GM19099 (cell line): ENCODE results near the gene SARS1.

Experiments
- POLR2A ChIP-seq: IDR thresholded peaks from 3 replicates; pipeline ENCODE4 v1.6.1; 2011; ENCODE audit warnings: low read depth; ENCODE audit not compliant: insufficient read length; ENCODE audit errors: extremely low read depth

The SARS1 gene

DNA sequence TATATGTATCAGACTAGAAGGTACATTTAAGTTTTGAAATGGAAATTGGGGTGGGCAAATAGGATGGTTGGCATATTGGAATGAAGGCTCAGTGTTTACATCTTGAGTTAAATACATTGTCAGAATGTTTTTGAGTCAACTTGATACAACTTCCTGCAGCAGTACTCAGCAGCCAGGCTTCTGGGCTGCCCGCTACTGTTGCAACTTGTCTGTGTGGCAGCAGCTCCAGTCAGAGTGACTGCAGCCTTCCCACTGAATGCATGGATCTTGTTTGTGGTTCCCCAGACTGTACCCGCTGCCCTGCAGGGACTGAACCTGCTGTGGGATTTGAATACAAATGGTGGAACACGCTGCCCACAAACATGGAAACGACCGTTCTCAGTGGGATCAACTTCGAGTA is 24.9 kb upstream of the SARS1 start:
- TF ChIP-seq POLR2A, result no peak

DNA sequence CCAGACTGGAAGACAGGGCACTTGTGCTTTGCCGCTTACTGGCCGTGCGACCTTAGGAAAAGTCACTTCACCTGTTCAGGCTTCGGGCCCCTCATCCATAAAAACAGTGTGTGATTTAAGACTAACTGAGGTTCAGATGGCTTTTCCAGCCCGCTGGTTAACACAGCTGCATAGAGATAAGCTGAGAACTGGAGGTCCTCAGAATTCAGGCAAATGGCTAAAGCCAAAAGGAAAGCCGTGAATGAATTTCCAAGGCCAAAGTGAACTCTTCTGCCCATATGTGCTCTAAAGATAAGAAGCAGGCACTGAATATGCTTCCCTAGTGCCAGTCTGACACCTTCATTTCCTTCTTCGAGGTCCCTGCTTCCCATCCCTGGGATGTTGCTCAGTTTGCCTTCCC is 23.5 kb upstream of the SARS1 start:
- no peak for TF ChIP-seq POLR2A

DNA sequence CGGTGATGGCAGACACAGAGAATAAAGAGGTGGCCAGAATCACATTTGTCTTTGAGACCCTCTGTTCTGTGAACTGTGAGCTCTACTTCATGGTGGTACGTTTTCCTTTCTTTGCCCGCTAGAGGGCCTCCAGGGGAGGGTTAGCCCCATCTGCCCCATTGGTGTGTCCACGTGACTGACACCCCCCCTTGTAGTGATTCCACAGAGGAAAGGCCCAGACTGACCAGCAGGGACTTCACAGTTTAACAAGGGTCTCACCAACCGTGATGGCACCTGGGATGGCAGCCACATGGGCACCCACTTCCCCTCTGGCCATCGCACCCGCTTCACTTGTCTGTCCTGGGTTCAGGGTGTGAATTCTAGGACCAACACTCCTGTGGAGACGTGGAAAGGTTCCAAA is 22.3 kb upstream of the SARS1 start:
- no peak for TF ChIP-seq POLR2A

DNA sequence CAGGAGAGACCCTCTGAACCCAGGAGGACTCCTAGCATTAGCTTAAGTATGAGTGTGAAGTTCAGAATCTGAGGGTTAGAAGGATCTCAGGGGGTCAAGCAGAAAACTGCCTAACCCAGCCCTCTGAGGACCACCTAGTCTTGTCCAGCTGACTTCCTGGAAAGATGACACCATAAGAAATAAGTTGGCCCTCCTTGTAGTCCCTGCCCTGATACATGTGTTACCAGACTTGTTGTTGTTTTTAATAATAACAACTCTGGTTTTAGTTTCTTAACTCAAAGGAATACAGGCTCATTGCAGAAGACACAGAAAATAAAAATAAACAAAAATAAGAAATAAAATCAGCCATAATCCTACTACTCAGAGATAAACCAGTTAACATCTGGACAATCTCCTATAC is 21.8 kb upstream of the SARS1 start:
- no peak for TF ChIP-seq POLR2A

DNA sequence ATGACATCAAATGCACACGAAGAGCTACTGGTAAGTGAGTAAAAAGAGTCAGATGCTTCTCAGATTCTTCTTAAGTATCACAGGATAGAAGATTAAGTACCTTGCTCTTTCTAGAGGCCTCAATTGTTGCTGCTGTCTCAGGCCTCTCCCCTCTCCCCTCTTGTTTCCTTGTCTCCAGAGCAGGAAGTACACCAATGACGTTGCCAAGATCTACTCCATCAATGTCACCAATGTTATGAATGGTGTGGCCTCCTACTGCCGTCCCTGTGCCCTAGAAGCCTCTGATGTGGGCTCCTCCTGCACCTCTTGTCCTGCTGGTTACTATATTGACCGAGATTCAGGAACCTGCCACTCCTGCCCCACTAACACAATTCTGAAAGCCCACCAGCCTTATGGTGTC is 21.3 kb upstream of the SARS1 start:
- TF ChIP-seq POLR2A, result no peak

DNA sequence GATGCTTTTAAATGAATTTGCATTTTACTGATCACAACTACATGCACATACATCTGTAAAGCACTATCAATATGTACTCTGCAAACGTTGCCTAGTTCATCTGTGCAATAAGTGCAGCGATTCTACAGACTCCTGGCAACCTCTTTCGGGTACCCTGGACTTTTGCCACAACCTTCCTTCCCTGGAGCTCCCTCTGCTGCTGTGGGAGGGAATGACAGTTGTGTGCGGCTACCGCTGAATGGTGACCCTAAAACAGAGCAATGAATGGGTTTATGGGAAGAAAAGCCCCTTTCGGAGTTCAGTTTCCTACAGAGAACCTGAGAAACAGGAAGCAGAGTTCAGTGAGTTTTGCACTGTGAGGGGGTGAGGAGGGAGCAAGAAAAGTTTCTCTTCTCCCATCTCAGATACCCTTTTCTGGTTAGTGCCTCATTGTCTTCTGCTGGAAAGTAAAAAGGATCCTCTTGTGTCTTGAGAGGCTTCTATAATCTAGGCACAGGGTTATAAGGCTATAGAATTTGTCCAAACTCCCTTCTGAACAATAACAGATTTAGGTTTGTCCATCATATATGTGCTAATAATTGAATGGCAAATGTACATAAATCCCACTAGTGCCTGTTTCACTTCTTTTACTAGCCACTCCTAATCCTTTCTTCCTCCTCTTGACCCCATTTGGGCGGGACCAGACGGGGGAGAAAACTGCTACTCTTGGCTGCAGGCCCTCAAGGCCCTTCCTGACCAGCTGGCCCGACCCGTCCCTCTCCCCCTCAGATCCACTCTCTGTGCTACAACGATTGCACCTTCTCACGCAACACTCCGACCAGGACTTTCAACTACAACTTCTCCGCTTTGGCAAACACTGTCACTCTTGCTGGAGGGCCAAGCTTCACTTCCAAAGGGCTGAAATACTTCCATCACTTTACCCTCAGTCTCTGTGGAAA is 19.8 kb upstream of the SARS1 start:
- no peak for TF ChIP-seq POLR2A

DNA sequence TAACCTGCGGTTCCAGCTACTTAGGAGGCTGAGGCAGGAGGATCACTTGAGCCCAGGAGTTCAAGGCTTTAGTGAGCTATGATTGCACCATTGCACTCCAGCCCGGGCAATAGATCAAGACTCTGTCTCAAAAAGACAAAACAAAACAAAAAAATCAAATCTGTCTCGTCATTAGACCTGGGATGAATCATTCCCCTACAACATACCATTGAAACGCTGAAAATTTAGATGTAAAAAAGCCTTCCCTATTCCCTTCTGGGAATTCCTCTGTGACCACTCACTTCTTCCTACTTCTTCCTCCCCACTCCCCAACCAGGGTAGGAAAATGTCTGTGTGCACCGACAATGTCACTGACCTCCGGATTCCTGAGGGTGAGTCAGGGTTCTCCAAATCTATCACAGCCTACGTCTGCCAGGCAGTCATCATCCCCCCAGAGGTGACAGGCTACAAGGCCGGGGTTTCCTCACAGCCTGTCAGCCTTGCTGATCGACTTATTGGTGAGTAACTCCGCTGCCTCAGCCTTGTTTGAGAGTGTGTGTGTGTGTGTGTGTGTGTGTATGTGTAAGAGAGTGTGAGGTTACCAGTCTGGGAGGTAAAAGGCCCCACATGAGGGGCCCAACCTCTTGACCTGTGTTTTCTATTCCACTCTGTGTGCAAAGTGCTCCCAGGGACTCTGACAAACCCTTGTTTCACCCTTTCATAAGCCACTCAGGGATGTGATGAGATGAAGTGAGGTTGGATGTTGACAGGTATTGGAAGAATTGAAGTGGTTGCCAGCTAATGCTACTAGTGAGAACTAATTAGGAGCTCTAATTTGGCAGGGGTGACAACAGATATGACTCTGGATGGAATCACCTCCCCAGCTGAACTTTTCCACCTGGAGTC is 16.3 kb upstream of the SARS1 start:
- no peak for TF ChIP-seq POLR2A

DNA sequence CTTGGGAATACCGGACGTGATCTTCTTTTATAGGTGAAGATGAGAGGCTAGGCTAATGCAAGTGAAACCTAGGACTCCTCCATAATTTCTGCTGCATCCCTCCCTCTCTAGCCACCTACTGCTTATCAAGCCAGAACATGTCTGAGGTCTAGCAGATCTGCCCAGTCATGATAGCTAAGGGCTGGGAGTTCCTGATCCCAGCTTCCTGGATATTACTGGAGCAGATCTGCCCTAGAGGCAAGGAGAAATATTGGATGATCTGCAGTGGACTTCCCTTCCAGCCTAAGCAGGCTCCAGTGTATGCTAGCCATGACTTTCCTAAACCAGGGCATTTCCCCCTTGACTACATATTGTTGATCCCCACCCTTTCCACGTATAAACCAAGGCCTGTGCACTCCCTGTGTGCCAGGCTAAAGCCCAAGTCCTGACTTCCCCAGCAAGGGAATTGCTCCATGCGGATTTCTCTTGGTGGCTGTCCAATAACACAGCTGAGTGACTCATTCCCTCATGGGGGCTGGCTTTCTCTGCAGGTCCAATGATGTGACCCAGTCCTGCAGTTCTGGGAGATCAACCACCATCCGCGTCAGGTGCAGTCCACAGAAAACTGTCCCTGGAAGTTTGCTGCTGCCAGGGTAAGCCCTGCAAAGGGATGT is 15.5 kb upstream of the SARS1 start:
- no peak for TF ChIP-seq POLR2A

DNA sequence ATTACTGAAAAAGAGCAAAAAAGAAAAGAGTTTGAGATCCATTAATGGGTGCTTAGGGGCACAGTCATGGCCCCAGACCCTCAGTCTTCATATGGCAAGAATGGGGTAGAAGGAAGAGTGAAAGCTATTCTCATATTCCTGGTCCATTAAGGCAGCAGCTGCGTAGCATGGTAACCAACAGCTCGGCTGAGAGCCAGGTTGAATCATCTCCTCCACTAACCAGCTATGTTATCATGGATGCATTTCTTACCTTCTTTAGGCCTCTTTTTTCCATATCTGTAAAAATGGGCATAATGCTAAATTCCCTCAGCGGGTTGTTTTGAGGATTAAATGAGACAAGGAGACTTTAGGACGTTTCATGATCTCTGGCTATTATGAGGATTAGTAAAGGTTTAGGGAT is 15.0 kb upstream of the SARS1 start:
- TF ChIP-seq POLR2A, result no peak

DNA sequence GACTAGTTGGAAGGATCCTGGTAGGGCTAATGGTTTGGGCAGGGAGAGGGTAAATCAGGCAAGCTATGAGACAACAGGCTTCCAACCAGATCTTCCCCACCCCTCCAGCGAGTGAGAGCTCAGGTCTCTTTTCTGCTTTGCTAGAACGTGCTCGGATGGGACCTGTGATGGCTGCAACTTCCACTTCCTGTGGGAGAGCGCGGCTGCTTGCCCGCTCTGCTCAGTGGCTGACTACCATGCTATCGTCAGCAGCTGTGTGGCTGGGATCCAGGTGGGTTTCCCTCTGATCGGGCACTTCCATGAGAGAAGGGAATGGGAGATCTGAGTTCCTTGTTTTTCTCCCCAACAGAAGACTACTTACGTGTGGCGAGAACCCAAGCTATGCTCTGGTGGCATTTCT is 14.0 kb upstream of the SARS1 start:
- no peak for TF ChIP-seq POLR2A

DNA sequence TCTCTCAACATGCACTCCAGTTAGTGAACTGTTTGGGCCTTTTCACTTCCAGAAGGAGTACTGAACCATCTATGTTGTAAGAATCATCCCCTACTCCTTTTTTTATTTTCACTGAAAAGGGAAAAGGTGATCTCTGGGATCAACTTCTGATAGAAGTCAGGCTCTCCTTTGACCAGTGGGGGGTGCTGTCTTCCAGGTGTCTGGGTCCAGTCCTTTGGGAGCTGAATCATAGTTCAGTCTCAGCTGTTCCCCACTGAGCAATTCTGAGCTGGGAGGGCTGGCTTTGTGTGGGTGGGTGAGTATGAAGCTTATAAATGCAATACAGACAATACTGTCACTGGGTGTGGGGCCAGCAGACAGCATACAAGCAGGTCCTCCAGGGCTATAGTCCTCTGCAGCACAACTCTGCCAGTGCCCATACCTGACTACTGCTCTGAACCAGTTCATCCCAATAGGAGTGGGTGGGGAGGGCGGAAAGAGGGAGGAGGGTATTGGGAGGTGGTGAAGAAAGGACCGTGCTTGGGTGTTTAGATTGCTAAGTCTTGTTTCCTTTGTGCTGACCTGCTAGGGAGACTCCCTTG is 12.5 kb upstream of the SARS1 start:
- TF ChIP-seq POLR2A, result no peak

DNA sequence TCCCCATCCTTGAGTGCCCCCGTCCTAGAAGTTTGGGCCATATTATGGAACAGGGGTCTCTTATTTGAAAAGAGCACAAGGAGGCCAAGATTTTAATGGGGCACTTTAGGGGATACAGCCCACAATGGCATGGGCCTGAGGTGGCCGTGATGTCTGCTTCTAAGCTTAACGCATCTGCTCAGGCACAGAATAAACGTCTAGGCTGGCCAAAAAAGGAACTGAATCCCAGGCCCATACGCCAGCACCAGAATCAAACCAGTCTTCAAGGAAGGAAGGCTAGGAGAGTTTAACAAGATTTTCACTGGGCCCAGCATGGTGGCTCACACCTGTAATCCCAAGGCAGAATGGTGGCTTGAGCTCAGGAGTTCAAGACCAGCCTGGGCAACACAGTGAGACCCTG is 9.2 kb upstream of the SARS1 start:
- TF ChIP-seq POLR2A, result no peak

DNA sequence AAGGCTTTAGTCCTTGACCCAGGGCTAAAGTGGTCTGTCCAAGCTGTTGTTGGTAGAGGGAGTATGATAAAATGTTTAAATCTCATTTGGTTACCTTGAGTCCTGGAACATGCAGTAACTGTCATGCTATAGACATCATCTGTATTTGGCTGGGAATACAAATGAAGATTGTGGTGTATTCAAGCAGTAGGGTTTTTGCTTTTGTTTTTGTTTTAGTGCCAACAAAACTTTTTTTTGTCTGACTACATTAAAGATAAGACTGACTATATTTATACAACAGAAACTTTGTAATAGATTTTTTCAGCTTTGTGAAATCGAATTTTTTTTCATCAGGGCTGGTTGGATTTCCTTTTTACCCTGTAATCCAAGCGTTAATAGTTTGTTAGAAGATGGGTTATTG is 7.4 kb upstream of the SARS1 start:
- TF ChIP-seq POLR2A, result no peak

DNA sequence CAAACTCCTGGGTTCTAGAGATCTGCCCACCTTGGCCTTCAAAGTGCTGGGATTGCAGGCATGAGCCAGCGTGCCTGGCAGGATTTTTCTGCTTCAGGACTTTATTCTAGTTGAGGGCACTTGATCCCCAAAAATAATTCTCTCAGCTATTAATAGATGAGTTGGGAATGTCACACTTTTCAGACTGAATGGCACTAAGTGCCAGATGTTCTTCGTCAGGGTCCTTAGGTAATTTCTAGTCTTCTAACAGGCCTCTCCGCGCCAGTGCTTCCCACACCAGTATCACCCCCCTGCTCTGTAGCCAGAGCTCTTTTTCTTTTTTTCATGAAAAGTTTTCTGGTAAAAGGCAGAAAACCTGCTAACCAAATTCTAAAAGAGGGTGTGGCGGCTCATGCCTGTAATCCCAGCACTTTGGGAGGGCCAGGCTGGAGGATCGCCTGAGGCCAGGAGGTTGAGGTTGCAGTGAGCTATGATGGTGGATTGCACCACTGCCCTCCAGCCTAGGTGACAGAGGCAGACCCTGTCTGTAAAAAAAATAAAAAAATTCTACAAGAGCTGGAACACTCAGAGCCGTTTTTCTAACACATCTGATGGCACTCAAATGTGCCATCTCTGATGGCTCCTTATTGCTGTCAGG is 6.1 kb upstream of the SARS1 start:
- TF ChIP-seq POLR2A, result no peak
